Measurements from ENCODE around the gene MYCBP2.

DNA sequence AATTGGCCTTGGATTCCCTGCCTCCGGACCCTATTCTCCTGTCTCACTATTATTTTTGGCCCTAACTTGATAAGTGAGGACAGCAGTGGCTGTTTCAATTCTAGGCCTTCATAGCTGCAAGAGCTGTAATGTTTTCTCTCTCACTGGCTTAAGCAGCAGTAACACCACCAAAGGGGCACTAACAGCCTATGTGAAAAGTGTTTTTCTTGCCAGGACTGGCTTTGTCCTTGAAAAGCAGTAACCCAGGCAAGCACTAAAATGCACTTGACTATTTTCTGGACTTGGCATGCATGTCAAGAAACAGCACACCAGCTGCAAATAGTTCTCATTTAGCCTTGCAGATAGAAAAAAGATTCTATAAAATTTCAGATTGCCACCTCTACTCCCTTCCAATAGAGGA is 290.6 kb downstream of the MYCBP2 start:
- TF ChIP-seq ZNF274 (IDR thresholded peaks at IDR 0.05; ENCODE audit: low read length), result no peak
- no peak for TF ChIP-seq ZNF274 (tag by site-specific recombination; IDR thresholded peaks at IDR 0.05; ENCODE audit: borderline replicate concordance)
- TF ChIP-seq ZBTB48 (tag by site-specific recombination; IDR thresholded peaks at IDR 0.05), result no peak
- no peak for TF ChIP-seq ZNF600 (tag by site-specific recombination; IDR thresholded peaks at IDR 0.05)
- TF ChIP-seq ZBTB1 (tag by site-specific recombination; IDR thresholded peaks at IDR 0.05), result no peak

Measured in HEK293 (cell line).